ENCODE results near the gene GRIK3. TPM values are rescaled to one million over a fixed set of nuclear protein-coding genes. Genes with fewer than 3 reads are reported as not detected.

Gene GRIK3
- total and polyA plus RNA-seq, 2 of the 8 experiments (the other 6 are each of a cell fraction or from before 2014, with no cell fraction given), result 2.1 to 3.4 TPM

DNA sequence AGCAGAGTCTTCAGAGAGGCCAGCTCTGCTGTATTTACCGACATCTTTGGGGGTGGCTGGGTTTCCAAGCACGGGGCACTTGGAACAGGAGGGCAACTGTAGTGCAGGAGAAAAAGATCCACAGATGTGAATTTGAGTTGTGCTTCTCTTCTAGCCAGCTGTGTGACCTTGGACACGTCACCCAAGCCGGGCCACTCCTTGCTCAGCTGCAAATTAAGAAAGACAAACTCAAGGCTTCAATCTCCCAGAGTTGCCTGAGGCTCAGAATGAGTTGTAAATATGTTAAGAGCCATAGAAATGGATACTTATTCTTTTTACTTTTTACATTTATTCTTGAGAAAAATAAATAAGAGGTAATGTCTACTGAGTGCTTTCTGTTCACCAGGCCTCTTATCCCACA, 24.3 kb downstream of the GRIK3 start:
- Histone ChIP-seq H3K9ac (replicated peaks in 1 of 4; ENCODE audit: extremely low read depth in 1 of 4, low read depth in 3 of 4, low read length in 3 of 4) (no peak overlapping the region), H3K23ac (ENCODE audit: insufficient read length) (no peak overlapping the region), H3K9me3 (ENCODE audit: insufficient read depth in 2 of 2, low read depth in 1 of 2, low read length in 1 of 2) (no peaks in the 10 kb centered on the region), H2AK5ac (ENCODE audit: low read depth, low read length) (no peak overlapping the region), H3K23me2 (ENCODE audit: low read depth, low read length) (no peaks in the 10 kb centered on the region), H3K79me1 (ENCODE audit: low read depth, low read length) (no peaks in the 10 kb centered on the region; the same call in 1 of the 2 replicates), H3K4me3 (ENCODE audit: extremely low read depth in 1 of 4, insufficient read depth in 2 of 4, low read depth in 3 of 4, low read length in 4 of 4) (no peak overlapping the region), H2BK120ac (replicated peaks; ENCODE audit: low read depth, low read length) (no peak overlapping the region), H4K91ac (replicated peaks; ENCODE audit: insufficient read length, low read length) (no peak overlapping the region), H2BK15ac (ENCODE audit: low read length) (no peak overlapping the region), H3K27ac (ENCODE audit: low read depth, low read length) (no peak overlapping the region), H2BK12ac (ENCODE audit: low read depth, low read length) (no peak overlapping the region), H4K20me1 (replicated peaks in 1 of 2; ENCODE audit: control insufficient read depth in 1 of 2, insufficient read depth in 2 of 2, low read length in 2 of 2) (no peaks in the 10 kb centered on the region), H3K4me2 (ENCODE audit: insufficient read depth in 1 of 2, low read depth in 2 of 2, low read length in 2 of 2) (no peak overlapping the region), H3K36me3 (ENCODE audit: control insufficient read depth in 2 of 4, insufficient read depth in 4 of 4, low read length in 3 of 4) (no peaks in the 10 kb centered on the region), H3K27me3 (replicated peaks in 1 of 4; ENCODE audit: control insufficient read depth in 3 of 4, extremely low read depth in 1 of 4, insufficient read depth in 3 of 4, low read length in 3 of 4) (no peaks in the 10 kb centered on the region; a peak in 1 of 7 replicates), H3K56ac (replicated peaks; ENCODE audit: insufficient read length, low read depth, low read length) (no peak overlapping the region), H3K4me1 (replicated peaks in 1 of 4; ENCODE audit: control insufficient read depth in 3 of 4, insufficient read depth in 4 of 4, low read length in 3 of 4) (peaks cover 0 to 10% (median 2%) of the 10 kb centered on the region in 4 experiments; a peak in 3 of 7 replicates), H2BK20ac (ENCODE audit: low read length) (no peak overlapping the region), H2BK5ac (ENCODE audit: low read depth, low read length) (no peak overlapping the region), H4K5ac (ENCODE audit: insufficient read length, low read depth, low read length) (no peak overlapping the region), H3K18ac (ENCODE audit: extremely low read depth, low read length) (no peak overlapping the region), H3K79me2 (ENCODE audit: control insufficient read depth in 1 of 2, insufficient read depth in 2 of 2, low read length in 2 of 2) (no peaks in the 10 kb centered on the region), H2AFZ (ENCODE audit: low read length) (no peak overlapping the region), H3K14ac (ENCODE audit: insufficient read length) (no peak overlapping the region), H4K8ac (ENCODE audit: extremely low read depth, insufficient read depth, low read length) (0 out of 2 replicates have a peak overlapping the region, but pooled peaks have one; percentile 63), H3K4ac (replicated peaks; ENCODE audit: insufficient read length, low read depth, low read length) (no peak overlapping the region)
- ChIA-PET POLR2A (ENCODE audit: partially characterized antibody) (no interaction called here), CTCF (ENCODE audit: partially characterized antibody) (interaction anchor here (0.6 to 2.5 kb wide), 5 partner anchors 8 to 437 kb away, joined by 3 to 10 read pairs (median 3); no protein-coding TSS in a partner anchor)
- DNase-seq (ENCODE audit: low read depth in 1 of 2, low spot score in 2 of 2), result no peak
- TF ChIP-seq BCL11A (IDR thresholded peaks at IDR 0.05; ENCODE audit: low read depth in 2 of 2, low read length in 2 of 2) (no peak), CEBPB (IDR thresholded peaks at IDR 0.05; ENCODE audit: low read depth, low read length) (no peak)
- WGBS, 2 experiments (ENCODE audit: extremely low coverage in 1 of 2, insufficient coverage in 1 of 2, insufficient read length in 1 of 2, insufficient replicate concordance in 2 of 2, low coverage in 1 of 2, low lambda C conversion rate in 2 of 2, missing lambda C conversion rate in 1 of 2), result 94% methylated on average over 4 of the region's 4 CpGs; no CpG with 5 or more reads in 1 of the 2 experiments
- FAIRE-seq, result no peak
